GM12875 (cell line): ENCODE data around the gene NECTIN2.

Source experiments
- H3K4me3 ChIP-seq: one replicate; pipeline ENCODE4 v1.5.1; 2011; ENCODE audit warnings: low read depth, low read length, control low read depth
- TF ChIP-seq, protein P1 (sequence below): IDR thresholded peaks from 2 replicates; pipeline ENCODE4 v1.5.1; 2011; ENCODE audit warnings: low read depth, mild to moderate bottlenecking, control low read depth, inconsistent platforms, low read length, moderate library complexity, borderline replicate concordance; ENCODE audit not compliant: insufficient read depth

NECTIN2 gene

DNA sequence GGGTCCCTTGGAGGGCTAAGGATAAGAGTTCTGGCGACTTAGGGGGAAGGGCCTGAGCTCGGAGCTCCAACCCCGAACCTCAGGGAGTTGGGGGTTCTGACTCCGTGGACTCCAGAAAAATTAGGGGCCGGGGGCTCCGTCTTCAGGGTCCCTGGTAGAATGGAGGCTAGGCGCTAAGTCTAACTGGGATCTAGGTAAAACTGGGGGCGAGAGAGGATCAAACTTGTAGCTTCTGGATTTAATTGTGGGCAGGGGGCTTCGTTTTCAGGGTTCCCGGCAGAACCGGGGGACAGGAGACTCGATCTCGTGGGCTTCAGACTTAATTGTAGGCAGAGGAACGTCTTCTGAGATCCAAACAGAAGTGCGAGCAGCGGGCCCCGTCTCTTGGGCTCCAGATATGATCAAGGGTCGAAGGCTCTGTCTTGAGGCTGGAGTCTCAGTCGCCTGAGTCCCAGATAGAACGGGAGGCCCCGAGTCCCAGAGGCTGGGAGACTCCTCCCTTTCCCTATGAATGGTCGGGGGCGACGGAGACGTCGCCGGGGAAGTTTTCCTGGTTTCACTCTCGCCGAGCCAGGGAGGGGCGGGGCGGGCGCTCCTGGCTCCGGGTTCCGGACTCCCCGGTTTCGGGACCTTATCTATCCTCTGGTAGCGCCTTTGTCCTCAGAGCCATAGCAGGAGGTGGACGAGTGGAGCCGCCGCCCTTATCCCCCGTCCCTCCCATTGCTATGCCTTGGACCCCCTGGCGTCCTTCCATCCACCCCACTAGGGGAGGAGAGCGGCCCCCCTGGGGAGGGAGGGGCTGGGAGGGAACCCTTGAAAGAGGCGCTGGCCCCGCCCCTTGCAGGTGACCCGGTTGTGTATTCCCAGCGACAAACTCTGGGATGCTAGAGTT, 1.3 kb downstream of the NECTIN2 start:
- H3K4me3 ChIP-seq: no peak overlapping the region
- TF ChIP-seq, protein P1, sequence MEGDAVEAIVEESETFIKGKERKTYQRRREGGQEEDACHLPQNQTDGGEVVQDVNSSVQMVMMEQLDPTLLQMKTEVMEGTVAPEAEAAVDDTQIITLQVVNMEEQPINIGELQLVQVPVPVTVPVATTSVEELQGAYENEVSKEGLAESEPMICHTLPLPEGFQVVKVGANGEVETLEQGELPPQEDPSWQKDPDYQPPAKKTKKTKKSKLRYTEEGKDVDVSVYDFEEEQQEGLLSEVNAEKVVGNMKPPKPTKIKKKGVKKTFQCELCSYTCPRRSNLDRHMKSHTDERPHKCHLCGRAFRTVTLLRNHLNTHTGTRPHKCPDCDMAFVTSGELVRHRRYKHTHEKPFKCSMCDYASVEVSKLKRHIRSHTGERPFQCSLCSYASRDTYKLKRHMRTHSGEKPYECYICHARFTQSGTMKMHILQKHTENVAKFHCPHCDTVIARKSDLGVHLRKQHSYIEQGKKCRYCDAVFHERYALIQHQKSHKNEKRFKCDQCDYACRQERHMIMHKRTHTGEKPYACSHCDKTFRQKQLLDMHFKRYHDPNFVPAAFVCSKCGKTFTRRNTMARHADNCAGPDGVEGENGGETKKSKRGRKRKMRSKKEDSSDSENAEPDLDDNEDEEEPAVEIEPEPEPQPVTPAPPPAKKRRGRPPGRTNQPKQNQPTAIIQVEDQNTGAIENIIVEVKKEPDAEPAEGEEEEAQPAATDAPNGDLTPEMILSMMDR: no peak

GRCh38 chr19:44848036-44848811, 2.1 kb downstream of the NECTIN2 start:
- no peak overlapping the region for H3K4me3 ChIP-seq
- TF ChIP-seq, protein P1: no peak

DNA sequence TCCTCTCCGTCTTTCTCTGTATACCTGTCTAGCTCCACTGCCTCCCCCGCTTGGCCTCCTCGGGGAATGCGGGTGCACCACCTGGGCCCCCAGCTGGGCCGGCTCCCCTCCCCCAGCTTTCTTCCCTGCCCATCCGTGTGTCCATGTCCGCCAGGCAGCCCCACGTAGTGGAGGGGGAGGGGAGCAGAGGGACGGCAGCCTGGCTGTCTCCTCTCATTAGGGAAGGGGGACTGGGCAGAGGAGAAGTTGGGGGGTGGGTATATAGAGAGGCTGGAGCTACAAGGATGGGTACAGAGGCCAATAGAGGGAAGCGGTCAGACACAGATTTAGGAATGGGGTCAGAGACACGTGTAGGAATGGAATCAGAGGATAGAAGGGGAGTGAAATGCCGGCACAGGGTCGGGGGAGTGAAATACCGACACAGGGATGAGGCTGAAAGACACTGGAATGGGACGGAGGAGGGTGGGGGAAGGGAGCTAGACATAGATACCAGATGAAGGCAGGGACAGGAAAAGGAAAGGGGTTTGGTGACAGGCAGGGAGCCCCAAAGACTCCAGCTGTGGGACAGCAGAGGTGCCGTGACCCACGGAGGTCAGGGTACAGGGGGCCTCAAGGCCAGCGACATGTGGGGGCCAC, 2.8 kb downstream of the NECTIN2 start:
- TF ChIP-seq, protein P1: no peak
- no peak overlapping the region for H3K4me3 ChIP-seq

- TF ChIP-seq, protein P1: no peak
- H3K4me3 ChIP-seq: no peak overlapping the region
Observed at GRCh38 chr19:44850641-44851109, 4.6 kb downstream of the NECTIN2 start.

GRCh38 chr19:44851427-44851826, 5.3 kb downstream of the NECTIN2 start:
- TF ChIP-seq, protein P1: no peak
- H3K4me3 ChIP-seq: no peak overlapping the region

- H3K4me3 ChIP-seq: no peak overlapping the region
- TF ChIP-seq, protein P1: no peak
Observed at GRCh38 chr19:44855606-44856005, 9.5 kb downstream of the NECTIN2 start.
